Activated CD8-positive, alpha-beta memory T cell treated with anti-CD3 and anti-CD28 coated beads for 24 hours (primary cell): ENCODE results near the gene ZNF836.
A peak's percentile ranks its signal among the peaks of the same experiment; 100 is the strongest.
"Not testable (repeated sequence)": the region's sequence is repeated elsewhere in the genome, so short reads cannot be mapped to it uniquely, and the experiment has no call there.

ENCODE experiments used
- DNase-seq: peaks from one replicate; pipeline ENCODE4 v3.0.0-alpha.2; 2020

The ZNF836 gene

GRCh38 chr19:52171321-52172169, at the start of gene ZNF836:
Gene ZNF836, minus strand, starts transcription at chr19:52171621. Its CDS starts 3,549 bp downstream, at chr19:52168072.
- DNase-seq = peak; percentile 95

- no peak for DNase-seq
Measured at GRCh38 chr19:52221031-52221430, 49.6 kb upstream of the ZNF836 start.

GRCh38 chr19:52219611-52220010, 48.2 kb upstream of the ZNF836 start:
- DNase-seq = no peak

- no peak for DNase-seq
Measured at GRCh38 chr19:52217576-52217975, 46.2 kb upstream of the ZNF836 start.

- DNase-seq = no peak
Measured at GRCh38 chr19:52216401-52216800, 45.0 kb upstream of the ZNF836 start.

GRCh38 chr19:52214241-52214640, 42.8 kb upstream of the ZNF836 start:
- DNase-seq = no peak

DNA sequence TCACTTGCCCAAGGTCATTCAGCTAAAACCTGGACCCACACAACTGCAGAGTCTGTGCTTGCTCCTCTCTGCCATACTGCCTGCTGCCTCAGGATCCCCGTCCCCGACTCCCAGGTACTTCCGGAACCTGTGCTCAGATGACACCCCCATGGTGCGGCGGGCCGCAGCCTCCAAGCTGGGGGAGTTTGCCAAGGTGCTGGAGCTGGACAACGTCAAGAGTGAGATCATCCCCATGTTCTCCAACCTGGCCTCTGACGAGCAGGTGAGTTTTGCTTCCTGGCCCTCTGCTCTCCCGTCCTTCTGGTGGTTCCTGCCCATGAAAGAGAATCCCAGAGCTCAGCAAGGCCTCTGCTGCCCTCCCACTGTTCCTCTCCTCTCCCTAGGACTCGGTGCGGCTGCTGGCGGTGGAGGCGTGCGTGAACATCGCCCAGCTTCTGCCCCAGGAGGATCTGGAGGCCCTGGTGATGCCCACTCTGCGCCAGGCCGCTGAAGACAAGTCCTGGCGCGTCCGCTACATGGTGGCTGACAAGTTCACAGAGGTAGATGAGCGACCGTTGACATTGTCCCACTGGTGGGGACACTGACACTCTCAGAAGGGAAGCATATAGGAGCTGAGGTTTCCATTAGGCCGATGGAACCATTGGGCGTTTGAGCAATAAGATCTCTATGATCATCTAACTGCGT, 41.3 kb upstream of the ZNF836 start:
- no peak for DNase-seq

GRCh38 chr19:52211926-52212571, 40.6 kb upstream of the ZNF836 start:
- DNase-seq = no peak

DNA sequence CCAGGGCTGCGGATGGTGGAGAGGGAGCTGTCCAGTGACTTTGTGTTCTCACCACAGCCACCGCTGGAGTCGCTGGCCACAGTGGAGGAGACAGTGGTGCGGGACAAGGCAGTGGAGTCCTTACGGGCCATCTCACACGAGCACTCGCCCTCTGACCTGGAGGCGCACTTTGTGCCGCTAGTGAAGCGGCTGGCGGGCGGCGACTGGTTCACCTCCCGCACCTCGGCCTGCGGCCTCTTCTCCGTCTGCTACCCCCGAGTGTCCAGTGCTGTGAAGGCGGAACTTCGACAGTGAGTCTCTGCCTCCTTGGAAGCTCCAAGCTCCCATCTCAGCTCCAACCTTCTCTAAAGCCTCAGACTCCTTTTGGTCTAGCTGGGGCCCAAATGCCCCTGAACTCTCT, 39.8 kb upstream of the ZNF836 start:
- no peak for DNase-seq

- no peak for DNase-seq
Measured at GRCh38 chr19:52206481-52206880, 35.1 kb upstream of the ZNF836 start.

DNA sequence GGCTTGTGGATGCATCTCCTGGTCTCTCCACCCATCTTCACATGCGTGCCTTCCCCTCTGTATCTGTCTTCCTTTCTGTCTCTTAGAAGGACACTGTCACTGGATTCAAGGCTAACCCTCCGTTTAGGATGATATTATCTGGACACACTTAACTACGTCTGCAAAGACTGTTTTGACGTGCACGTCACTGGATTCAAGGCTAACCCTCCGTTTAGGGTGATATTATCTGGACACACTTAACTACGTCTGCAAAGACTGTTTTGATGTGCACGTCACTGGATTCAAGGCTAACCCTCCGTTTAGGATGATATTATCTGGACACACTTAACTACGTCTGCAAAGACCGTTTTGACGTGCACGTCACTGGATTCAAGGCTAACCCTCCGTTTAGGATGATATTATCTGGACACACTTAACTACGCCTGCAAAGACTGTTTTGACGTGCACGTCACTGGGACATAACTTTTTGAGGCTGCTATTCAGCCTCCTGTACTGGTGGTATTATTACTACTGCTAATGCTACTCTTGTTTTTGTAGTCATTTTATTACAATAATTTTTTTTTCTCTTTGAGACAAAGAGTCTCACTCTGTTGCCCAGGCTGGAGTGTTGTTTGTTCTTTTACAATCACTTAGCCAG, 29.5 kb upstream of the ZNF836 start:
- DNase-seq = not testable (repeated sequence)

DNA sequence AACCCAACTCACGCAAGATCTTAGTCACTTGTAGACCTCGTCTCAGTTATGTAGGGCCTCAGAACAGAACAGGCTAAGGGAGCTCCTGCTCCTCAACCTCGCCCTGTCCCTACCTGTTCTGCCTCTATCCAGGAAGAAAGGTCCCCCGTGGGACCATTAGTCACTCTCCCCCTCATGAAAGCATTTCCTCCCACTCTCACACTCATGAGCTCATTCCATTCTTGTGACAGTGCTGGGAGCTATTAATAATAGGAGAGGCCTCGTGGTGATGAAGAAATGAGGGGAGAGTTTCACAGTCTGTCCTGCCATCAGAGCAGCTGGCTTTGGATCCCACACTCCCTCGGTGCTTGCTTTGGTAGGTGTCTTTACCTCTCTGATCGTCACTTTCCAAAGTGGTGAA, 28.6 kb upstream of the ZNF836 start:
- no peak for DNase-seq

DNA sequence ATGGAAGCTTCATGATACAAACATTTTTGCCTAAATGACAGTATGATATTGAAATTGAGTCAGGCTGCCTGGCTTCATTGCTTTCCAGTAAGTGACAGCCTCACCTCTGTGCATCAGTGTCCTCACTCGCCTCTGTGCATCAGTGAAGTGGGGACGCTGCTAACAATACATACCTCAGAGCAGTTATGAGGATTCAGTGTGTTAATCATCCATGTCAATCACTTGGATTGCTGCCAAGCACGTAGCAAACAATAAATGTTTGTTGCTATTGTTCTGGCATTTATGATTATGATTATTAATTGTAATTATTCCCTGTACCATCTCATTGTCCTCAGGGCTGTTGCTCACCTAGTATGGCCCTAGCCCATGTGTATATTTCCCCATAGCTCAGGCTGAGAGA, 27.3 kb upstream of the ZNF836 start:
- no peak for DNase-seq

GRCh38 chr19:52197964-52198363, 26.5 kb upstream of the ZNF836 start:
- DNase-seq = no peak

GRCh38 chr19:52196256-52196967, 25.0 kb upstream of the ZNF836 start:
- DNase-seq = no peak

DNA sequence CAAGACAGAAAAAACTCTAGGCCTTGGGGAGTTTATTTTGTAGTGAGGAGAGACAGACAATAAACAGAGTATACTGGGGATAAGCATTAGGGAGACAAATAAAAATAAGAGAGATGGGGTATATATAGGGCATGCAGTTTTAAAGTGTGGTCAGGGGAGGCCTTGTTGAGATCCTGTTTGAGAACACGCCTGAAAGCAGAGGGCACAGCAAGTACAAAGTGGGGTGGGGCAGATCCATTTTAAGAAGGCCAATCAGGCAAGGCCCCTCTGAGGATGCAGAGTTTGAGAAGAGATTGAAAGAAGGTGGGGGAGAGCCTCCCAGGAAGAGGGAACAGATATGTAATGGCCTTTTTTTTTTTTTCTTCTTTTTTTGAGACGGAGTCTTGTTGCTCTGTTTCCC, 20.5 kb upstream of the ZNF836 start:
- no peak for DNase-seq

GRCh38 chr19:52191389-52191788, 20.0 kb upstream of the ZNF836 start:
- no peak for DNase-seq

GRCh38 chr19:52190487-52191293, 19.3 kb upstream of the ZNF836 start:
- peak; percentile 58 for DNase-seq

DNA sequence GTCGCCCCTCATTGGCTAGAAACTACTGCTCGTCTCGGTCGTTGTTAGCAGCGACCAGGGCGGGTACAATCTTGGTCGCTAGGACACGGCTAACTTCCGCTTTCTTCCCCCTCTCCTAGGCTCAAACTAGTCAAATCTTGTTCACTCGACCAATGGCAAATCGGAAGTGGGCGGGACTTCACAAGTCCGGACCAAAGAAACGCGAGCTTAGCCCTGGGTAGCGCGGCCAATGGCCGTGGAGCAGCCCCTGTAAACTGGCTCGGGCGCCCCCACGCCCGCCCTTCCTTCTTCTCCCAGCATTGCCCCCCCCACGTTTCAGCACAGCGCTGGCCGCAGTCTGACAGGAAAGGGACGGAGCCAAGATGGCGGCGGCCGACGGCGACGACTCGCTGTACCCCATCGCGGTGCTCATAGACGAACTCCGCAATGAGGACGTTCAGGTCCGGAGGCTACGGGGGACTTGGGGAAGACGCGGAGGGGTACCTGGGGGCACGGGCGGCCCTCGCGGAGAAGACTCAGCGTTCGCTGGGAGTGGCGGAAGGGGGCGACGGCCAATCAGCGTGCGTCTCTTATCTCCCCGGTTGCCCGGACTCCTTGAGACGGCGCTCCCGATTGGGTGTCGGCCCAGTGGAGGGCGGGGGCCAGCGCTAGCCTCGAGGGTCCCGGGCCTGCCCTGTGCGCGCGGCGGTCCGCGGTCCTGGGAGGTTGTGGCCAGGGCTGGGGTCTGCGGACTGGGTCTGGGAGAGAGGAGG, 18.5 kb upstream of the ZNF836 start, which contains the start of gene PPP2R1A:
PPP2R1A (plus strand) TSS at position 318 of the 752 bp plus-strand sequence; CDS start at position 363, 45 bp downstream.
- peak; percentile 100 for DNase-seq

DNA sequence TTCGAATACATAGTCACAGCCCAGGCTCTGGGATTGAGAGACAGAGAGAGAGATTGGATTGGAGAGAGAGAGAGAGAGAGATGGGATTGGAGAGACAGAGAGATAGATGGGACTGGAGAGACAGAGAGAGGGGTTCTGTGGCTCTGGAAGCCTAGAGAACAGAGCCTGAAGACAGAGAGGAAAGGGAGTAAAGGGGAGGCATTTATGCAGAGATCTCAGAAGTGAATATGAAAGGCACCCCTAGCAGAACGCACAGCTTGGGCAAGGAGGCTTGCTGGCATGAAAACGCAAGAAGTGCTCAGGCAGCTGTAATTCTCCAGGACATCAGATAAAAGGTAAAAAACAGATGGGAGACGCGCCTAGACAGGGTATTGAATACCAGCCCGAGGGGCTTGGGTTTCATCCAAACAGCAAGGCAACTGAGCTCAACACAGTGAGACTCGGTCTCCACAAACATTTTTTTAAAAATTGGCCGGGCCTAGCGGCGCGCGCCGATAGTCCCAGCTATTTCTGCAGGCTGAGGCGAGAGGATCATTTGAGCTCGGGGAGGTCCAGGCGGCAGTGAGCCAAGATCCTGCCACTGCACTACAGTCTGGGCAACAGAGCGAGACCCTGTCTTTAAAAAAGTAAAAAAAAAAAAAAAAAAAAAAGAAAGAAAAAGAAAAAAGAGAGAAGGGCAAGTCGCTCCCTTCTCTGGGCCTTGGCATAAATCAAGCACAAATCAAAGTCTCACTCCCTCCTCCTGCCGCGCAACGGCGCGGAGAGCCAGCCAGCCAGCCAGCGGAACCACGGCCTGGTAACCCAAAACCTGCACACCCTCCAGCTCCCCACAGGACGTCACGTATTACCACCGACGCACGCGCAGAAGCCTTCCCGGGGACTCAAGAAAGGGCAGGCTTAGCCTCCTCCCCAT, 17.7 kb upstream of the ZNF836 start:
- DNase-seq = peak; percentile 96
